HEK293 (cell line): Measurements from ENCODE around the gene EXO5.

Experiments used
- KLF1 ChIP-seq: fragments of 450-650 bp; formaldehyde crosslinking; IDR thresholded peaks from 2 replicates; pipeline ENCODE4 v1.5.1; 2016; ENCODE audit warnings: missing biosample characterization, missing genetic modification characterization
- OSR2 ChIP-seq: fragments of 450-650 bp; formaldehyde crosslinking; IDR thresholded peaks from 2 replicates; pipeline ENCODE4 v1.5.1; 2016; ENCODE audit warnings: missing biosample characterization, missing genetic modification characterization
- ZBTB21 ChIP-seq: fragments of 450-650 bp; formaldehyde crosslinking; IDR thresholded peaks from 2 replicates; pipeline ENCODE4 v1.5.1; 2017; ENCODE audit warnings: missing biosample characterization, missing genetic modification characterization
- ZBTB26 ChIP-seq: fragments of 450-650 bp; formaldehyde crosslinking; optimal IDR thresholded peaks from 2 replicates; pipeline ENCODE3; 2016; ENCODE audit warnings: missing biosample characterization, mild to moderate bottlenecking, missing genetic modification characterization
- ZNF248 ChIP-seq: fragments of 450-650 bp; formaldehyde crosslinking; IDR thresholded peaks from 2 replicates; pipeline ENCODE4 v1.5.1; 2017; ENCODE audit warnings: missing biosample characterization, missing genetic modification characterization
- ZNF629 ChIP-seq: fragments of 450-650 bp; formaldehyde crosslinking; IDR thresholded peaks from 2 replicates; pipeline ENCODE4 v1.5.1; 2017; ENCODE audit warnings: missing biosample characterization, missing genetic modification characterization
- TF ChIP-seq, protein P1 (sequence below): fragments of 450-650 bp; formaldehyde crosslinking; IDR thresholded peaks from 2 replicates; pipeline ENCODE4 v1.5.1; 2016; ENCODE audit warnings: missing biosample characterization, missing genetic modification characterization

DNA sequence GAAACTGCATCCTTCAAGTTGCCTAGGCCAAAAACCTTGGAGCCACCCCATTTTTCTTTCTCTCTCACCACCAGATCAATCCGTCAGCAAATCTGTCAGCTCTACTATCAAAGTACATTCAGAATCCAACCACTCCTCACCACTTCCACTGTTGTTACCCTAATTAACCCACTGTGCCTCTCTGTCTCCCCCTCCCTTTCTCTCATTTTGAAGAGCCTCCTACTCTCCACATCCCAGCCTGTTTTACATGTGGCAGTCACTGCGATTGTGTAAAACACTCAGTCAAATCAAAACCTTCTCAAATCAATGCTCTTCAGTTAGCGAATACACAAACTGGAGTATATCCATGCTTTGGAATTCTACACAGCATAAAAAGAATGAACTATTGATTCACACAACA is 55.9 kb downstream of the EXO5 start:
- TF ChIP-seq, protein P1, sequence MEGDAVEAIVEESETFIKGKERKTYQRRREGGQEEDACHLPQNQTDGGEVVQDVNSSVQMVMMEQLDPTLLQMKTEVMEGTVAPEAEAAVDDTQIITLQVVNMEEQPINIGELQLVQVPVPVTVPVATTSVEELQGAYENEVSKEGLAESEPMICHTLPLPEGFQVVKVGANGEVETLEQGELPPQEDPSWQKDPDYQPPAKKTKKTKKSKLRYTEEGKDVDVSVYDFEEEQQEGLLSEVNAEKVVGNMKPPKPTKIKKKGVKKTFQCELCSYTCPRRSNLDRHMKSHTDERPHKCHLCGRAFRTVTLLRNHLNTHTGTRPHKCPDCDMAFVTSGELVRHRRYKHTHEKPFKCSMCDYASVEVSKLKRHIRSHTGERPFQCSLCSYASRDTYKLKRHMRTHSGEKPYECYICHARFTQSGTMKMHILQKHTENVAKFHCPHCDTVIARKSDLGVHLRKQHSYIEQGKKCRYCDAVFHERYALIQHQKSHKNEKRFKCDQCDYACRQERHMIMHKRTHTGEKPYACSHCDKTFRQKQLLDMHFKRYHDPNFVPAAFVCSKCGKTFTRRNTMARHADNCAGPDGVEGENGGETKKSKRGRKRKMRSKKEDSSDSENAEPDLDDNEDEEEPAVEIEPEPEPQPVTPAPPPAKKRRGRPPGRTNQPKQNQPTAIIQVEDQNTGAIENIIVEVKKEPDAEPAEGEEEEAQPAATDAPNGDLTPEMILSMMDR, result no peak
- no peak for TF ChIP-seq KLF1 (tag by site-specific recombination)
- TF ChIP-seq ZNF248 (tag by site-specific recombination), result no peak
- TF ChIP-seq ZBTB26 (tag by site-specific recombination), result no peak
- no peak for TF ChIP-seq ZBTB21 (tag by site-specific recombination)
- TF ChIP-seq ZNF629 (tag by site-specific recombination), result no peak
- TF ChIP-seq OSR2, result no peak
